ENCODE data around the gene SORCS2. TPM values are rescaled to one million over a fixed set of nuclear protein-coding genes. Genes with fewer than 3 reads are reported as not detected.
A peak's percentile ranks its signal among the peaks of the same experiment; 100 is the strongest.

Gene SORCS2
- total RNA-seq, 2 experiments from 2014 or later, result 0.07 TPM

DNA sequence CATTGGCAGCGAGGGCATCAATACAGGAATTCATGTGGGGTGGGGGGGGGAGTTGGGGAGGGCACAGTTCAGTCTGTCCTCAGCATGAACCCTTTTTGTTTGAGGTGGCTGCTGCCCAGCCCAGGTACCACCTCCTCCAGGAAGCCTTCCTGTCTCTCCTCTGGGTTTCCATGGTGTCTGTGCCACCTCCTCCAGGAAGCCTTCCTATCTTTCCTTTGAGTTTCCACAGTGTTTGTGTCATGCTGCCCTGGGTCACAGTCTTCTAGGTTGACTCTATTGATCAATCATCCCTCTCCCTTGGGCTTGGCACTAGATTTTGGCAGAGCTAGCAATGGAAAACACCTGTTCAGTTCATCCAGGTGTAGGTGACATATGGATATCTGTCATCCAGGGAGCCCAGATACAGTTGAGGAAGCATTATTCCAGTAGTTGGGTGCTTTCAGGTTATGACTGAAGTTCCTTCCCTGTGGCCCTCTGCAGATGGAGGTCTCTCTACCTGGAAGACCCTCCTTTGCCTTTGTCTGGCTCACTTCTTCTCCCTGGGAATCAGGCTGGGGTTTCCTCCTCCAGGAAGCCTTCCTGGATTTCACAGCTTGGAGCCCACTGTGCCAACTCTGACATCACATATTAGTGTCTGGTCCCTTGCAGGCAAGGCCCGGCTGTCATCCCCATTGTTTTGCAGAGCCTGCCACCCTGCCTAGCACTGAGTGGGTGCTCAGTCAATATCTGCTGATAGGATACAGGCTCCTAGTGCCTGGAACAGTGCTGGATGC, 96.6 kb downstream of the SORCS2 start:
- H3K27me3 Mint-ChIP-seq, result peaks cover 6% of the 10 kb centered on the region
- ChIA-PET POLR2A (no interaction called here), CTCF (no interaction called here)
- H3K36me3 Mint-ChIP-seq, result no peaks in the 10 kb centered on the region
- no peak overlapping the region for H3K27ac Mint-ChIP-seq
- H3K4me1 Mint-ChIP-seq (ENCODE audit: low read depth), result no peaks in the 10 kb centered on the region
- DNase-seq, result no peak
- no peaks in the 10 kb centered on the region for H3K9me3 Mint-ChIP-seq
- no peak overlapping the region for H3K4me3 Mint-ChIP-seq
- intact Hi-C loops (cut with micrococcal nuclease), result no loop called here

DNA sequence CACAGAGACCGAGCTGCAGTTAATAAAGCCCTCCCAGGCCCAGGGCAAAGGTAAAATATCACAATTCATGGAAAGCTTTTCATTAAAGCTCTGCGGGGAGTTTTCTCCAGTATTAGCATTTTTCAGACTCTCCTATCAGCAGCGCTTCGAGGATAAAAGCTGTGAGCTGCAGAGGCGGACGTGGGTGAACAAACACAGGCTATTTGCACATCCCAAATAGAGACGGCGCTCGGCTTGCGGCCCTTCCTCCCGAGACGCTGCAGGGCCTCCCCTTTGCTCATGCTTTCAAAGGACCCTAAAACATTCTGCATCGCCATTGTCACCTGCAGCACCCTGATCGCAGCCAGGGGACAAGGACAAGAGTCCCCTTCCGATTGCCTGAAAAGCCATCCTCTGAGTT, 97.3 kb downstream of the SORCS2 start:
- intact Hi-C loops (cut with micrococcal nuclease), result no loop called here
- peaks cover 6% of the 10 kb centered on the region for H3K27me3 Mint-ChIP-seq
- no peak overlapping the region for H3K27ac Mint-ChIP-seq
- ChIA-PET POLR2A (no interaction called here), CTCF (no interaction called here)
- no peak for DNase-seq
- H3K36me3 Mint-ChIP-seq, result no peaks in the 10 kb centered on the region
- H3K4me1 Mint-ChIP-seq (ENCODE audit: low read depth), result no peaks in the 10 kb centered on the region
- no peak overlapping the region for H3K4me3 Mint-ChIP-seq
- no peaks in the 10 kb centered on the region for H3K9me3 Mint-ChIP-seq

DNA sequence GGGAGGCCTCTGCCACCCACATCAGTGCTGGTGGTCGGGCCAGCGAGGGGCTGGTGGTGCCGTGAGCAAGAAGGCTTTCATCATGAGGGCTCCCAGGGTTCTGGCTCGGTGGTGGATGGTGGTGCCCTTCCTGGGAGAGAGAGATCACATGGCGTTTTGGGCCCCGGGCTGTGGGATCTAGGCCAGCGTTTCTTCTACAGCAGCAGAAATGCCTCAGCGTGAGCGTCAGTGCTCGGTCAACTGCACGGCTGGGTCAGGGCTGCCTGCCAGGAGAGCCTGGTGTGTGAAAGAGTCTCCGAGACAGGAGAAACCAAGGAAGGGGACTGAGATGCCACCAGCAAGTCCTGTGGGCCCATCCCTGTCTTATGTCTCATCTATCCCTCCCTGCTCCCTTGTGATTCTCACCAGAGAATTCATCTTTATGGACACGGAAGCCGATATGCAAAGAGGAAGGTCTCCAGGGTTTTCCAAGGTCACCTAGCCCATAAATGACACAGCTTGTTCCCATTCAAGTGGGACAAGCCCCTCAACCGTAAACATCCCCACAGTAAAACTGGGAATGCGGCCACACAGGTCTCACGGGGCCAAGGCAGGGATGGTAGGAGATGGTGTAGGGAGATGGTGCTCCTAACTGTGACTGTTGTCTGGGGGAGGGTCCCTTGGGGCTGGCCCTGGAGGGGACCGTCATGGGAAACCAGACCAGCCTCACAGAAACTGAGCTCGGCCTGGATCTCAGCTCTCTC, 99.2 kb downstream of the SORCS2 start:
- no peak overlapping the region for H3K4me3 Mint-ChIP-seq
- CTCF ChIA-PET, result interaction anchor here (0.6 kb wide), 1 partner anchor 95 kb away, joined by 3 read pairs; no protein-coding TSS in a partner anchor
- no peak overlapping the region for H3K27ac Mint-ChIP-seq
- no peak for DNase-seq
- H3K9me3 Mint-ChIP-seq, result no peaks in the 10 kb centered on the region
- intact Hi-C loops (cut with micrococcal nuclease), result no loop called here
- H3K36me3 Mint-ChIP-seq, result no peaks in the 10 kb centered on the region
- POLR2A ChIA-PET, result no interaction called here
- H3K4me1 Mint-ChIP-seq (ENCODE audit: low read depth), result no peaks in the 10 kb centered on the region
- H3K27me3 Mint-ChIP-seq, result peaks cover 2% of the 10 kb centered on the region

DNA sequence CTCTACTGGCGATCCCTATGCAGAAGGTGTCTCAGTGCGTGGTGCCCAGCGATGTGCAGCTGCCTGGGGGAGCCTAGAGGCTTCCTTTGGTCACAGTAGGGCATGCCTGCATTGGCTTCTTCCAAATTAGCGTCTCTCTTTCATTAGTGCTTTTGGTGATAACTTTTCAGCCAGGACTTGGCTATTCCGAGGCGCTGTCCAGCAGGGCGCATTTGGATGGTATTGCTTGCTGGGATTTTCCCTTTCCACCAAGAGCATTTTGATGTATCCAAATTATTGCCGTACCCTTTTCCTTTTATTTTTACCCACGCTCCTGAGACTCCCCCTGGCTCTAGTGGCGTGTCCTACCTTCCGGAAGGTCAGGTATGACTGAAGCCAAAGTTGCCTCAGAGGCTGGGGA, 101.4 kb downstream of the SORCS2 start:
- Mint-ChIP-seq H3K27ac (no peak overlapping the region), H3K27me3 (peaks cover 7% of the 10 kb centered on the region), H3K36me3 (no peaks in the 10 kb centered on the region), H3K4me1 (ENCODE audit: low read depth) (no peaks in the 10 kb centered on the region), H3K9me3 (no peaks in the 10 kb centered on the region), H3K4me3 (no peak overlapping the region)
- intact Hi-C loops (cut with micrococcal nuclease), result no loop called here
- POLR2A ChIA-PET, result no interaction called here
- CTCF ChIA-PET, result no interaction called here
- no peak for DNase-seq

DNA sequence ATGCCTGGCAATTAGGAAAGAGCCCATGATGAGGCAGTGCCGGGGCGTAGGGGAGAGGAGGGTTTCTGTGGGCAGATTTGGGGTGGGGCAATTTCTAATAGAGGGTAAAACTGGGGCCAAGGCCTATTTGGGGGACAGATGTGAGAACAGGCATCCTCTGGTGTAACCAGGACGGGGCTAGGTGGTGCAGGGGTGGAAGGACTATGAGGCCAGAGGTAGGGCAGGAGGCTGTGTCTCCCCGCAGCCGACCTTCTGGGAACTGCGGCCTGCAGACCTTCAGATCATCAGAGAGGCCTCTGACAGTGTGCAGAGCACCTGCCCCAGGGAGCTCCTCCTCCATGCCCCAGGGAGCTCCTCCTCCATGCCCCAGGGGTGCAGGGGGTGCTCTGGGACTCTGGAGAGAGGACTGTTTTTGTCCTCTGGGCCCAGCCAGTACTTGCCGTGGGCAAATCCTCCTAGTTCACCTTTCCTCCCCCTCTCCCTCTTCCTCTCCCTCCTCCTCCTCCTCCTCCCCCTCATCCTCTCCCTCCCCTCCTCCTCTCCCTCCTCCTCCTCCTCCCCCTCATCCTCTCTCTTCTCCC, 101.9 kb downstream of the SORCS2 start:
- no peak overlapping the region for H3K4me3 Mint-ChIP-seq
- H3K27me3 Mint-ChIP-seq, result peaks cover 7% of the 10 kb centered on the region
- DNase-seq, result no peak
- ChIA-PET POLR2A (no interaction called here), CTCF (no interaction called here)
- intact Hi-C loops (cut with micrococcal nuclease), result no loop called here
- no peaks in the 10 kb centered on the region for H3K4me1 Mint-ChIP-seq (ENCODE audit: low read depth)
- H3K9me3 Mint-ChIP-seq, result no peaks in the 10 kb centered on the region
- H3K36me3 Mint-ChIP-seq, result no peaks in the 10 kb centered on the region
- H3K27ac Mint-ChIP-seq, result no peak overlapping the region

DNA sequence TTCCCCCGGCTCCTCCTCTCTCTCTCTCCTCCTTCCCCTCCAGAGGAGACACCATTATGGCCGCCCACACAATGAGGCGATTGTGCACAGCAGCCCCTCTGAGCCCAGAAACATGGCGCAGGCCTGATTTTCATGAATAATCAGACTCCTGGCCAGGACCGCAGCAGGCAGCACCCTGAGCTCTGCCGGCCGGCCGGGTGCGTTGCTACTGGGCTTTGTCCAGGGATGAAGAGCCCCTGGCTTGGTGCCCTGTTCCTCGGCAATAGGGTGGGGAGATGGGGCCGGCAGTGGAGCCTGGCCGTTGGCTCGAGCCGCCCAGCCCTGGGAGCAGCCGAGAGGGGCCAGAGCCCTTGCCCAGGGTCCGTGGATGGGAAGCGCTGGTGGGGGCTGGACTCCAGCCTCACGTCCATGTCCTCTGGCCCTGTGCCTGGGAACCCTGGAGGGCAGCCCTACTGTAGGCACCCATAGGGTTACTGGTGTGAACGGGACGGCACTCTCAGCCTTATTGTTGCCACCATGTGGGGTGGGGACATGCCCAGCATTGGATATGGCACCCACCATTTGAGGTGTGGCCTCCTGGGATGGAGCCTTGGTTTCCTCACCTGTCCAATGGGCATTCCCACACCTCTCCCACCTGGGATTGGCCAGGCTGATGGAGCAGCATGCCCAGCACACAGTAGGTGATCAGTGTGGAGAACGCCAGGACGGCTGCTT, 103.0 kb downstream of the SORCS2 start:
- ChIA-PET CTCF (interaction anchor here (0.6 kb wide), 1 partner anchor 101 kb away, joined by 3 read pairs; no protein-coding TSS in a partner anchor), POLR2A (no interaction called here)
- H3K4me3 Mint-ChIP-seq, result no peak overlapping the region
- DNase-seq, result no peak
- H3K9me3 Mint-ChIP-seq, result no peaks in the 10 kb centered on the region
- H3K36me3 Mint-ChIP-seq, result no peaks in the 10 kb centered on the region
- intact Hi-C loops (cut with micrococcal nuclease), result no loop called here
- H3K27me3 Mint-ChIP-seq, result peaks cover 10% of the 10 kb centered on the region
- H3K27ac Mint-ChIP-seq, result no peak overlapping the region
- no peaks in the 10 kb centered on the region for H3K4me1 Mint-ChIP-seq (ENCODE audit: low read depth)

DNA sequence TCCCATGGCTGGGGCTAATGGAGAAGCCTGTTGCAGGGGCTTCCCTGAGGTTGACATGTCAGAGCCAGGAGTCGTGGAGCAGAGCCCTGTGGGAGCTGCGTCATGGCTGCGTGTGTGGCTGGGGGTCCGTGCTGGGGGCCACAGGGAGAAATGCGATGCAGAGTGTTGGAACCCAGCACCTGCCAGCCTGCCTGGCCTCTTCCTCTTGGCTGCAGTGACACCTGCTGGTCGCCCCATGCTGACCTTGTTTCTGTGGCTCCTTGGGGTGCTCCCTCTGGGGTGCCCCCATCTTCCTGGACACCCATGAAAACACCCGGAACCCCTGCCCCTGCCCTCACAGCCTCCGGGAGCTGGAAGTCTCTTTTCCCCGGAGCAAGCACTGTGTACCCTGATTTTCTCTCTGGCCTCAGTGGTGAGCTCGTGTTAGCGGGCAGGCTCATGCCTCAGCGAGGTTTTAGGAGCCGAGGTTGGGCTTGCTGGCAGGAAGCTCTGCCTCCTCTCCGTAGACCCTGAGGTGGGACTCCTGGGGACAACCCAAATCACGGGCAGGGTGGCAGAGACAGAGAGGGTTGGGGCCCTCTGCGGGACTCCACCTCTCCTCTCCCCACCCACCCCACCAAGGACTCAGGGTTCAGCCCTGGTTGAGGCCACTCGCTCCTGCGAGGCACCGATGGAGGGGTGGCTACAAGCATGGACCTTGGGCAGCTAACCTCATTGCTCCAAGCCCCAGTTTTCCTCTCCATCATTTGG, 103.7 kb downstream of the SORCS2 start:
- peaks cover 10% of the 10 kb centered on the region for H3K27me3 Mint-ChIP-seq
- ChIA-PET POLR2A (no interaction called here), CTCF (interaction anchor here (0.6 to 0.7 kb wide), 2 partner anchors 8 to 102 kb away, joined by 3 read pairs; no protein-coding TSS in a partner anchor)
- no peaks in the 10 kb centered on the region for H3K4me1 Mint-ChIP-seq (ENCODE audit: low read depth)
- intact Hi-C loops (cut with micrococcal nuclease), result no loop called here
- no peak overlapping the region for H3K27ac Mint-ChIP-seq
- H3K4me3 Mint-ChIP-seq, result no peak overlapping the region
- no peaks in the 10 kb centered on the region for H3K9me3 Mint-ChIP-seq
- H3K36me3 Mint-ChIP-seq, result no peaks in the 10 kb centered on the region
- peak; percentile 30 for DNase-seq

DNA sequence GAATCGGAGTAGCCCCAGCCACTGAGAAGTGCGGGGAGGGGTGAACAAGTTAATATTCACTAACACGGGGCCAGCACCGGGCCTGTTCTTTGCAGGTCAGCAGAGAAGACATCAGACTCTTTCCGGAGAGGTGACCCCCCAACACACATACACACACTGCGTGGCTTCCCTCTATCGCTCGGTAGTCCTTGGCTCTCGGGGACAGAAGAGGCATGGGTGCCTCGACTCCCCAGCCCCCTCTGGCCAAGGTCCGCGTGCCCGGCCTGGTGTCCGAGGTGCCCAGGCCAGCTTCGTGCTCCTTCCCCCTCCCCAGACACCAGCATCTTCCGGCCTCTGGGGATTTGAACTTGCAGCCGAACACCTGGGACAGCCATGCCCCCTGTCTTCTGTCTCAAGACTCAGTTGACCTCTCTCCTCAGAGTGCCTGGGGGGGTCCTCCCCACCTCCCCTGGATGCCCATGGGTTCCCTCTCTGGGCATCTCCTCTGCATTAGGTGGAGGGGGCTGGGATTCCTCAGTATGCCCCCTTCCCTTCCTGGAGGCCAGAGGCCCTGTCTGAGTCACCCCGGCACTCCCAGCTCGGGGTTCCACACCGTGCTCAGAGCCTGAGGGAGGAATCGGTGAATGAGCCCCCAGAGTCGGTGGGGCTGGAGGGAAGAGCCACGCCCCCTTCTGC, 104.5 kb downstream of the SORCS2 start:
- no peak for DNase-seq
- intact Hi-C loops (cut with micrococcal nuclease), result no loop called here
- ChIA-PET CTCF (interaction anchor here (0.7 kb wide), 1 partner anchor 8 kb away, joined by 3 read pairs; no protein-coding TSS in a partner anchor), POLR2A (no interaction called here)
- Mint-ChIP-seq H3K27me3 (peaks cover 10% of the 10 kb centered on the region), H3K9me3 (no peaks in the 10 kb centered on the region), H3K36me3 (no peaks in the 10 kb centered on the region), H3K27ac (no peak overlapping the region), H3K4me3 (no peak overlapping the region), H3K4me1 (ENCODE audit: low read depth) (no peaks in the 10 kb centered on the region)

DNA sequence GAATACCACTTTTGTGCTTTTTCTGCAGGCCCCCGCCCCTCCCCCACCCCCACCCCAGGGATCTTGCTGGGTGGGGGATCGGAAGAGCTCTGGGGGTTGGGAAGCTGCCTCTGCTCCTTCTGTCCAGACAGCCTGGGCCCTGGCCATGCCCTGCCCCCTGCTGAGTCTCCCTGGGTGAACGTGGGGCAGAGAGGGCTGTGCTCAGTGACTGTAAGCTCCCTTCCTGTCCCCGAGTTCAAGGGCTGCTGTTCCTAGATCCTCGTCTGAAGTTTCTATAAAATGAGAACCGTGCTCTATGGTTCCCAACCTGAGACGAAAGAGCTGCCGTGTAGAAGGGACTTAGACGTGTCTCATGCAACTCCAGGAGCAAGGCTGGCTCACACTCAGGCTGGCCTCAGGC, 105.0 kb downstream of the SORCS2 start:
- CTCF ChIA-PET, result no interaction called here
- H3K27ac Mint-ChIP-seq, result no peak overlapping the region
- peaks cover 10% of the 10 kb centered on the region for H3K27me3 Mint-ChIP-seq
- POLR2A ChIA-PET, result no interaction called here
- DNase-seq, result no peak
- no peaks in the 10 kb centered on the region for H3K36me3 Mint-ChIP-seq
- H3K9me3 Mint-ChIP-seq, result no peaks in the 10 kb centered on the region
- H3K4me1 Mint-ChIP-seq (ENCODE audit: low read depth), result no peaks in the 10 kb centered on the region
- no peak overlapping the region for H3K4me3 Mint-ChIP-seq
- intact Hi-C loops (cut with micrococcal nuclease), result no loop called here

DNA sequence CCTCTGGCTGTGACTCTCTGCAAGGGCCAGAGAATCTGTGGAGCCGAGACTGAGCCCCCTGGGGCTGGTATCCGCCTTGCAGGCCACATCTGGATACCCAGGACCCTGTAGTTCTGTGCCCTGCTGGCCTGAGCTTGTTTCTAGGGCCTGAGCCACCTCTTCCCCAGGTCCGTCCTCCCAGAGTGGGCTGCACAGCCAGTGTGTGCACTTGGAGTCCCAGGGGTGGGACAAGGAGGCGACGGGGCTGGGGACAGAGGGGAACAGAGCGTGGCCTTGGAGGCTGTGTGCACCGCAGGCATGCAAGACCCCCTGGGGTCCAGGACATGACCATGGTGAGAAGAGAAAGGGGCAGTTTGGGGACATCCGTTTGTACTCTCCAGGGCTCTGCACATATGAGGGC, 105.5 kb downstream of the SORCS2 start:
- no peaks in the 10 kb centered on the region for H3K9me3 Mint-ChIP-seq
- no peaks in the 10 kb centered on the region for H3K36me3 Mint-ChIP-seq
- H3K4me3 Mint-ChIP-seq, result no peak overlapping the region
- POLR2A ChIA-PET, result no interaction called here
- intact Hi-C loops (cut with micrococcal nuclease), result no loop called here
- H3K4me1 Mint-ChIP-seq (ENCODE audit: low read depth), result no peaks in the 10 kb centered on the region
- no peak overlapping the region for H3K27ac Mint-ChIP-seq
- CTCF ChIA-PET, result no interaction called here
- peaks cover 10% of the 10 kb centered on the region for H3K27me3 Mint-ChIP-seq
- DNase-seq, result no peak

DNA sequence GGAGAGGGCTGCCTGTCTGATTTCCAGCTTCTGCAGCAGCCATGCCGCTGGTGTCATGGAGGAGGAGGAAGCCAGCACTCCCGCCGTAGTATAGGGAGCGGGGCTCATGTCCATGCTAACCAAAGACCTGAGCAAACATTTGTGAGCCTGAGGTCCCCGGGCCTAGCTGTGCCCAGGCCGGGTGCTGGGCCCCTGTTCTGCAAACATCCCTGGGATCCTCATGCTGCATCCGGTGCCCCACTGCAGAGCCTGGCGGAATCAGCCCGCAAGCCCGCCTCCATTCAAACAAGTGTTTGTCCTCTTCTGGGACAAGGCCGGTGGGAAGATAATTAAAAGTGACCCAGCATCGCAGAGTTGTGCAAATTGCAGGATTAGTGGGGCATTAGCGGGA, 106.3 kb downstream of the SORCS2 start:
- intact Hi-C loops (cut with micrococcal nuclease), result no loop called here
- H3K4me3 Mint-ChIP-seq, result no peak overlapping the region
- DNase-seq, result no peak
- H3K27me3 Mint-ChIP-seq, result peaks cover 10% of the 10 kb centered on the region
- no peaks in the 10 kb centered on the region for H3K36me3 Mint-ChIP-seq
- H3K27ac Mint-ChIP-seq, result no peak overlapping the region
- H3K9me3 Mint-ChIP-seq, result no peaks in the 10 kb centered on the region
- POLR2A ChIA-PET, result no interaction called here
- CTCF ChIA-PET, result no interaction called here
- H3K4me1 Mint-ChIP-seq (ENCODE audit: low read depth), result no peaks in the 10 kb centered on the region

Data from activated CD4-positive, alpha-beta memory T cell treated with anti-CD3 and anti-CD28 coated beads for 36 hours (primary cell).